HepG2 (cell line): Measurements from ENCODE around the gene UGT1A7.

Experiments
- MXI1 ChIP-seq: IDR thresholded peaks from 3 replicates; pipeline ENCODE4 v1.6.1; 2012; ENCODE audit warnings: low read depth, low read length, inconsistent platforms, borderline replicate concordance
- TCF12 ChIP-seq, 2 experiments: fragments of 450-650 bp in 1 of 2; sonication (generic) in 1 of 2; formaldehyde crosslinking in 1 of 2; IDR thresholded peaks; 2 replicates each; pipeline versions ENCODE4 v1.6.1 to v1.8.0; 2017 to 2022; ENCODE audit warnings: antibody characterized with exemption in 1 of 2, mild to moderate bottlenecking in 1 of 2, missing genetic modification reagents in 1 of 2, moderate library complexity in 1 of 2

- TF ChIP-seq TCF12 (IDR thresholded peaks at IDR 0.05) (no peak), TCF12 (CRISPR knock-in tag; IDR thresholded peaks at IDR 0.05) (no peak), MXI1 (no peak)
Observed at GRCh38 chr2:233818639-233819621, 137.2 kb downstream of the UGT1A7 start.
